Measurements from ENCODE around the gene POU3F1. TPM values are rescaled to one million over a fixed set of nuclear protein-coding genes. Genes with fewer than 3 reads are reported as not detected.
A peak's percentile ranks its signal among the peaks of the same experiment; 100 is the strongest.

The POU3F1 gene
- total RNA-seq, 4 donors from 2014 or later: not detected

GRCh38 chr1:38025233-38025632, 21.4 kb downstream of the POU3F1 start:
- no peak overlapping the region for H3K4me3 ChIP-seq (replicated peaks in 1 of 3)
- no peaks in the 10 kb centered on the region for H3K9me3 ChIP-seq
- H3K27ac ChIP-seq: no peak overlapping the region
- intact Hi-C loops (cut with DNase I): loop anchor here (10.0 kb wide), 1 partner anchor 810 kb away; no protein-coding TSS in a partner anchor
- DNase-seq: no peak
- no peak for TF ChIP-seq POLR2A (IDR thresholded peaks at IDR 0.05)
- no peak for TF ChIP-seq CTCF (IDR thresholded peaks at IDR 0.05)
- WGBS, 2 donors: 95 to 98% methylated on average over 2 of the region's 2 CpGs
- H3K27me3 ChIP-seq: no peaks in the 10 kb centered on the region
- H3K36me3 ChIP-seq: peaks cover 51 to 52% of the 10 kb centered on the region in 2 donors
- peaks cover 0 to 14% of the 10 kb centered on the region in 2 donors for H3K4me1 ChIP-seq

GRCh38 chr1:38022810-38023209, 23.8 kb downstream of the POU3F1 start:
- Histone ChIP-seq H3K36me3 (peaks cover 63 to 68% of the 10 kb centered on the region in 2 donors), H3K4me1 (no peaks in the 10 kb centered on the region), H3K27me3 (no peaks in the 10 kb centered on the region), H3K9me3 (no peaks in the 10 kb centered on the region), H3K27ac (no peak overlapping the region), H3K4me3 (replicated peaks in 1 of 3) (no peak overlapping the region)
- TF ChIP-seq POLR2A (IDR thresholded peaks at IDR 0.05) (no peak), CTCF (IDR thresholded peaks at IDR 0.05) (no peak)
- DNase-seq: no peak
- WGBS, 2 donors: 91 to 94% methylated on average over 3 of the region's 3 CpGs
- intact Hi-C loops (cut with DNase I): loop anchor here (10.0 kb wide), 1 partner anchor 812 kb away; no protein-coding TSS in a partner anchor

- Histone ChIP-seq H3K4me3 (replicated peaks in 1 of 3) (no peak overlapping the region), H3K9me3 (no peaks in the 10 kb centered on the region), H3K36me3 (peaks cover 64 to 70% of the 10 kb centered on the region in 2 donors), H3K4me1 (no peaks in the 10 kb centered on the region), H3K27me3 (no peaks in the 10 kb centered on the region), H3K27ac (no peak overlapping the region)
- WGBS, 2 donors: 96 to 97% methylated on average over 5 of the region's 5 CpGs
- no peak for DNase-seq
- intact Hi-C loops (cut with DNase I): loop anchor here (10.0 kb wide), 1 partner anchor 813 kb away; no protein-coding TSS in a partner anchor
- TF ChIP-seq CTCF (IDR thresholded peaks at IDR 0.05) (no peak), POLR2A (IDR thresholded peaks at IDR 0.05) (no peak)
Measured at GRCh38 chr1:38021969-38022368, 24.6 kb downstream of the POU3F1 start.

- H3K36me3 ChIP-seq: peaks cover 62 to 69% of the 10 kb centered on the region in 2 donors
- DNase-seq: no peak
- H3K4me3 ChIP-seq (replicated peaks in 1 of 3): no peak overlapping the region
- H3K4me1 ChIP-seq: no peaks in the 10 kb centered on the region
- H3K27me3 ChIP-seq: no peaks in the 10 kb centered on the region
- TF ChIP-seq CTCF (IDR thresholded peaks at IDR 0.05) (no peak), POLR2A (IDR thresholded peaks at IDR 0.05) (no peak)
- WGBS, 2 donors: 95 to 98% methylated on average over 2 of the region's 2 CpGs
- intact Hi-C loops (cut with DNase I): loop anchor here (10.0 kb wide), 1 partner anchor 814 kb away; no protein-coding TSS in a partner anchor
- H3K9me3 ChIP-seq: no peaks in the 10 kb centered on the region
- H3K27ac ChIP-seq: no peak overlapping the region
Measured at GRCh38 chr1:38020396-38020795, 26.2 kb downstream of the POU3F1 start.

- no peak for DNase-seq
- Histone ChIP-seq H3K27ac (no peak overlapping the region), H3K4me1 (peaks cover 0 to 7% of the 10 kb centered on the region in 2 donors), H3K36me3 (peaks cover 52 to 58% of the 10 kb centered on the region in 2 donors), H3K4me3 (replicated peaks in 1 of 3) (no peak overlapping the region), H3K9me3 (no peaks in the 10 kb centered on the region), H3K27me3 (no peaks in the 10 kb centered on the region)
- intact Hi-C loops (cut with DNase I): no loop called here
- peak in 2 of 6 experiments; percentile 20 to 41 for TF ChIP-seq CTCF (IDR thresholded peaks at IDR 0.05)
- TF ChIP-seq POLR2A (IDR thresholded peaks at IDR 0.05): no peak
- 80 to 82% methylated on average over 6 of the region's 6 CpGs for WGBS, 2 donors
Measured at GRCh38 chr1:38018864-38019343, 27.7 kb downstream of the POU3F1 start.

All from thyroid gland (tissue), 4 donors.